ENCODE measurements around the gene KRTAP9-9.

KRTAP9-9 gene

DNA sequence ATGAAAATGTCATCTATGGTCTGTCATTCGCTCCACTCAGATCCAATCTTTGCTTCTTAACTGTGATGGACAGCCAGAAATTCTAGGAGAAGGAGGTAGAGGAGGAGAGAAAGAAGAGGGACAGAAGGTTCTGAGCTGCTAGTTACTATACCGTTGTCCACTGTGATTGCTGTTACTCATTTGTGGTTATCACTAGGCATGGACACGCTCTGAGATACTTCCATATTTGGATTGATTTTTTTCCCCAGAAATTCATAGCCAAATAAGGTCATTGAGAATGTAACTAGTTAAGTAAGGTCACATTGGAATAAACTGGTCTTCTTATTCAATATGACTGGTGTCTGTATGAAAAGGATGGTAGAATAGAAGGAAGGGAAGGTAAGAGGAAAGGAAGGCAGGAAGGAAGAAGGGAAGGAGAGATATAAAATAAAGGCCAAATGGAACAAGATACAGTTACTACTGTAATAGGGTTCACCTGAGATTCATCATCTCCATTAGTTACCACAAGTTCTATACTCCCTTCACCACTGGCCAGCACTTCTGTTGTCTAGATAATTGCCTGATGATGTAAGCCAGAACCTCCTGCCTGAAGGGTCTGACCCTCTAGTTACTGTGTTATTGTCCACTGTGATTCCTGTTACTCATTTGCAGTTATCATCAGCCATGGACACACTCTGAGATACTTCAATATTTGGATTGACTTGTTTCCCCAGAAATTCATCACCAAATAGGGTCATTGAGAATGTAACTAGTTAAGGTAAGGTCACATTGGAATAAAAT lies 23.2 kb downstream of the KRTAP9-9 start:
- Histone ChIP-seq H3K4me3 (ENCODE audit: low read length) (no peak overlapping the region), H3K9me3 (ENCODE audit: control insufficient read depth, insufficient read depth, low read length) (no peaks in the 10 kb centered on the region), H3K36me3 (ENCODE audit: control insufficient read depth, low read length) (no peaks in the 10 kb centered on the region), H3K27ac (ENCODE audit: low read depth, low read length) (no peak overlapping the region), H3K79me2 (ENCODE audit: control insufficient read depth, low read length) (no peaks in the 10 kb centered on the region), H3K27me3 (ENCODE audit: control insufficient read depth, low read length) (peaks cover 27% of the 10 kb centered on the region), H3K4me1 (ENCODE audit: control insufficient read depth, low read length) (no peaks in the 10 kb centered on the region), H3K4me2 (ENCODE audit: low read length) (no peak overlapping the region), H3F3A (ENCODE audit: control insufficient read depth, insufficient read depth) (no peaks in the 10 kb centered on the region), H3K9me2 (replicated peaks; ENCODE audit: control insufficient read depth, low read length) (no peaks in the 10 kb centered on the region), H4K20me1 (ENCODE audit: control insufficient read depth, insufficient read depth, low read depth, low read length) (no peaks in the 10 kb centered on the region)
- TF ChIP-seq EZH2phosphoT487 (IDR thresholded peaks at IDR 0.05; ENCODE audit: borderline replicate concordance, low read length): no peak
- TF ChIP-seq, protein P1, sequence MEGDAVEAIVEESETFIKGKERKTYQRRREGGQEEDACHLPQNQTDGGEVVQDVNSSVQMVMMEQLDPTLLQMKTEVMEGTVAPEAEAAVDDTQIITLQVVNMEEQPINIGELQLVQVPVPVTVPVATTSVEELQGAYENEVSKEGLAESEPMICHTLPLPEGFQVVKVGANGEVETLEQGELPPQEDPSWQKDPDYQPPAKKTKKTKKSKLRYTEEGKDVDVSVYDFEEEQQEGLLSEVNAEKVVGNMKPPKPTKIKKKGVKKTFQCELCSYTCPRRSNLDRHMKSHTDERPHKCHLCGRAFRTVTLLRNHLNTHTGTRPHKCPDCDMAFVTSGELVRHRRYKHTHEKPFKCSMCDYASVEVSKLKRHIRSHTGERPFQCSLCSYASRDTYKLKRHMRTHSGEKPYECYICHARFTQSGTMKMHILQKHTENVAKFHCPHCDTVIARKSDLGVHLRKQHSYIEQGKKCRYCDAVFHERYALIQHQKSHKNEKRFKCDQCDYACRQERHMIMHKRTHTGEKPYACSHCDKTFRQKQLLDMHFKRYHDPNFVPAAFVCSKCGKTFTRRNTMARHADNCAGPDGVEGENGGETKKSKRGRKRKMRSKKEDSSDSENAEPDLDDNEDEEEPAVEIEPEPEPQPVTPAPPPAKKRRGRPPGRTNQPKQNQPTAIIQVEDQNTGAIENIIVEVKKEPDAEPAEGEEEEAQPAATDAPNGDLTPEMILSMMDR (IDR thresholded peaks at IDR 0.05; ENCODE audit: low read depth, low read length, poor library complexity, severe bottlenecking): no peak

GRCh38 chr17:41284043-41284442 lies 28.9 kb downstream of the KRTAP9-9 start:
- Histone ChIP-seq H4K20me1 (ENCODE audit: control insufficient read depth, insufficient read depth, low read depth, low read length) (no peaks in the 10 kb centered on the region), H3F3A (ENCODE audit: control insufficient read depth, insufficient read depth) (no peaks in the 10 kb centered on the region), H3K4me2 (ENCODE audit: low read length) (no peak overlapping the region), H3K27me3 (ENCODE audit: control insufficient read depth, low read length) (peaks cover 14% of the 10 kb centered on the region), H3K36me3 (ENCODE audit: control insufficient read depth, low read length) (no peaks in the 10 kb centered on the region), H3K9me3 (ENCODE audit: control insufficient read depth, insufficient read depth, low read length) (no peaks in the 10 kb centered on the region), H3K79me2 (ENCODE audit: control insufficient read depth, low read length) (no peaks in the 10 kb centered on the region), H3K27ac (ENCODE audit: low read depth, low read length) (no peak overlapping the region), H3K9me2 (replicated peaks; ENCODE audit: control insufficient read depth, low read length) (no peaks in the 10 kb centered on the region), H3K4me3 (ENCODE audit: low read length) (no peak overlapping the region), H3K4me1 (ENCODE audit: control insufficient read depth, low read length) (no peaks in the 10 kb centered on the region)
- TF ChIP-seq, protein P1 (IDR thresholded peaks at IDR 0.05; ENCODE audit: low read depth, low read length, poor library complexity, severe bottlenecking): no peak
- no peak for TF ChIP-seq EZH2phosphoT487 (IDR thresholded peaks at IDR 0.05; ENCODE audit: borderline replicate concordance, low read length)

GRCh38 chr17:41284546-41284945 lies 29.4 kb downstream of the KRTAP9-9 start:
- no peaks in the 10 kb centered on the region for H3K9me2 ChIP-seq (replicated peaks; ENCODE audit: control insufficient read depth, low read length)
- TF ChIP-seq EZH2phosphoT487 (IDR thresholded peaks at IDR 0.05; ENCODE audit: borderline replicate concordance, low read length): no peak
- TF ChIP-seq, protein P1 (IDR thresholded peaks at IDR 0.05; ENCODE audit: low read depth, low read length, poor library complexity, severe bottlenecking): no peak
- H3K79me2 ChIP-seq (ENCODE audit: control insufficient read depth, low read length): no peaks in the 10 kb centered on the region
- H3K27ac ChIP-seq (ENCODE audit: low read depth, low read length): no peak overlapping the region
- H3K4me1 ChIP-seq (ENCODE audit: control insufficient read depth, low read length): no peaks in the 10 kb centered on the region
- H3F3A ChIP-seq (ENCODE audit: control insufficient read depth, insufficient read depth): no peaks in the 10 kb centered on the region
- no peak overlapping the region for H3K4me2 ChIP-seq (ENCODE audit: low read length)
- H3K36me3 ChIP-seq (ENCODE audit: control insufficient read depth, low read length): no peaks in the 10 kb centered on the region
- no peaks in the 10 kb centered on the region for H4K20me1 ChIP-seq (ENCODE audit: control insufficient read depth, insufficient read depth, low read depth, low read length)
- peaks cover 14% of the 10 kb centered on the region for H3K27me3 ChIP-seq (ENCODE audit: control insufficient read depth, low read length)
- no peaks in the 10 kb centered on the region for H3K9me3 ChIP-seq (ENCODE audit: control insufficient read depth, insufficient read depth, low read length)
- no peak overlapping the region for H3K4me3 ChIP-seq (ENCODE audit: low read length)

Data from DOHH2 (cell line).